ENCODE measurements around the gene TMPRSS4.

TMPRSS4 gene

GRCh38 chr11:118157186-118157895 lies 80.5 kb downstream of the TMPRSS4 start:
- no peak for DNase-seq

GRCh38 chr11:118161786-118162185 lies 84.9 kb downstream of the TMPRSS4 start:
- DNase-seq: no peak

GRCh38 chr11:118162846-118163245 lies 86.0 kb downstream of the TMPRSS4 start:
- DNase-seq: no peak

- DNase-seq: no peak
Measured at GRCh38 chr11:118163494-118163893, 86.6 kb downstream of the TMPRSS4 start.

GRCh38 chr11:118164885-118165284 lies 88.0 kb downstream of the TMPRSS4 start:
- no peak for DNase-seq

GRCh38 chr11:118166641-118167040 lies 89.8 kb downstream of the TMPRSS4 start:
- DNase-seq: no peak

GRCh38 chr11:118167253-118167652 lies 90.4 kb downstream of the TMPRSS4 start:
- no peak for DNase-seq

- DNase-seq: no peak
Measured at GRCh38 chr11:118167906-118168305, 91.0 kb downstream of the TMPRSS4 start.

- no peak for DNase-seq
Measured at GRCh38 chr11:118168316-118168715, 91.4 kb downstream of the TMPRSS4 start.

- no peak for DNase-seq
Measured at GRCh38 chr11:118168751-118169150, 91.9 kb downstream of the TMPRSS4 start.

- DNase-seq: no peak
Measured at GRCh38 chr11:118169300-118170140, 92.6 kb downstream of the TMPRSS4 start.

- DNase-seq: no peak
Measured at GRCh38 chr11:118170231-118170630, 93.4 kb downstream of the TMPRSS4 start.

- DNase-seq: no peak
Measured at GRCh38 chr11:118170882-118171268, 94.0 kb downstream of the TMPRSS4 start.
